Spleen (tissue), 7 donors: ENCODE measurements around the gene NR2C1.
"Not testable (repeated sequence)": the region's sequence is repeated elsewhere in the genome, so short reads cannot be mapped to it uniquely, and the experiment has no call there.

Experiments
- POLR2A ChIP-seq, 3 donors: fragments of 450-650 bp; IDR thresholded peaks; one replicate each; pipeline ENCODE4 v1.5.1; 2017; ENCODE audit warnings: antibody characterized with exemption in 3 of 3, mild to moderate bottlenecking in 1 of 3
- TF ChIP-seq, protein P1 (sequence below), 11 experiments: fragments of 200-600 bp in 7 of 11; fragments of 450-650 bp in 4 of 11; sonication (generic) in 4 of 11; IDR thresholded peaks in 8 of 11; conservative IDR thresholded peaks in 3 of 11; 1 replicate in 7 of 11; 2 replicates in 4 of 11; pipeline versions ENCODE4 v1.4.0 to v1.8.0; 2016 to 2021; ENCODE audit warnings: antibody characterized with exemption in 11 of 11, inconsistent platforms in 4 of 11, mild to moderate bottlenecking in 1 of 11
- donor health status: DM: no; HTN: no; CAD: no; lungs with moderate emphysema.
- donor health status: DM: no; HTN: no; CAD: no.
- donor health status: DM: no; HTN: no; CAD: no.

DNA sequence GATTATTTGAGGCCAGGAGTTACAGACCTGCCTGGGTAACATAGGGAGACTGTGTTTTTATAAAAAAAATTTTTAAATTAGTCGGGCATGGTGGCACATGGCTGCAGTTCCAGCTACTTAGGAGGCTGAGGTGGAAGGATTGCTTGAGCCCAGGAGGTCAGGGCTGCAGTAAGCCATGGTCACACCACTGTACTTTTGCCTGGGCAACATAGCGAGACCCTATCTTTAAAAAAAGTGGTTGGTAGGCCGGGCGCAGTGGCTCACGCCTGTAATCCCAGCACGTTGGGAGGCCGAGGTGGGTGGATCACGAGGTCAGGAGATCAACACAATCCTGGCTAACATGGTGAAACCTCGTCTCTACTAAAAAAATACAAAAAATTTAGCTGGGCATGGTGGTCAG lies 88.3 kb downstream of the NR2C1 start:
- TF ChIP-seq, protein P1, sequence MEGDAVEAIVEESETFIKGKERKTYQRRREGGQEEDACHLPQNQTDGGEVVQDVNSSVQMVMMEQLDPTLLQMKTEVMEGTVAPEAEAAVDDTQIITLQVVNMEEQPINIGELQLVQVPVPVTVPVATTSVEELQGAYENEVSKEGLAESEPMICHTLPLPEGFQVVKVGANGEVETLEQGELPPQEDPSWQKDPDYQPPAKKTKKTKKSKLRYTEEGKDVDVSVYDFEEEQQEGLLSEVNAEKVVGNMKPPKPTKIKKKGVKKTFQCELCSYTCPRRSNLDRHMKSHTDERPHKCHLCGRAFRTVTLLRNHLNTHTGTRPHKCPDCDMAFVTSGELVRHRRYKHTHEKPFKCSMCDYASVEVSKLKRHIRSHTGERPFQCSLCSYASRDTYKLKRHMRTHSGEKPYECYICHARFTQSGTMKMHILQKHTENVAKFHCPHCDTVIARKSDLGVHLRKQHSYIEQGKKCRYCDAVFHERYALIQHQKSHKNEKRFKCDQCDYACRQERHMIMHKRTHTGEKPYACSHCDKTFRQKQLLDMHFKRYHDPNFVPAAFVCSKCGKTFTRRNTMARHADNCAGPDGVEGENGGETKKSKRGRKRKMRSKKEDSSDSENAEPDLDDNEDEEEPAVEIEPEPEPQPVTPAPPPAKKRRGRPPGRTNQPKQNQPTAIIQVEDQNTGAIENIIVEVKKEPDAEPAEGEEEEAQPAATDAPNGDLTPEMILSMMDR (IDR thresholded peaks at IDR 0.05 in 8 of 11, conservative IDR thresholded peaks at IDR 0.05 in 3 of 11), result not testable (repeated sequence)
- TF ChIP-seq POLR2A (IDR thresholded peaks at IDR 0.05), result not testable (repeated sequence)
